ENCODE results near the gene CENPH.
"Not testable (repeated sequence)": the region's sequence is repeated elsewhere in the genome, so short reads cannot be mapped to it uniquely, and the experiment has no call there.

The CENPH gene

DNA sequence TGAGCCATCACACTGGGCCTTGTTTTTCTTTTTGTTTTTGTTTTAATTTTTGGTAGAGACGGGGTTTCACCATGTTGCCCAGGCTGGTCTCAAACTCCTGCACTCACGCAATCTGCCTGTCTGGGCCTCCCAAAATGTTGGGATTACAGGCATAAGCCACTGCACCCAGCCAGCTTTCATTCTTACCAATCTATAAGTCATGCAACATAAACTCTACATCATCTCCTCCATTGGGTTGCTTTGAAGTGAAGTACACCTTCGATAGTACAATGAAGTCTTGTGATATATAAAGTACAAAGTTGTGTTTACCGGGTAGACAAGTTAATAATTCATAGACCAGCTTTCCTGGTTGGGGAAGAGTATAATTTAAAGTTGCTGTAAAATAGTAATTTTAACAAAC lies 36.5 kb downstream of the CENPH start:
- no peak for TF ChIP-seq CTCF (IDR thresholded peaks at IDR 0.05)
- Histone ChIP-seq H3K27ac (no peak overlapping the region), H3K4me3 (no peak overlapping the region)
- DNase-seq (ENCODE audit: low spot score), result no peak

- TF ChIP-seq CTCF (IDR thresholded peaks at IDR 0.05), result no peak
- no peak overlapping the region for H3K27ac ChIP-seq
- no peak for DNase-seq (ENCODE audit: low spot score)
- no peak overlapping the region for H3K4me3 ChIP-seq
Measured at GRCh38 chr5:69230181-69230580, 40.8 kb downstream of the CENPH start.

GRCh38 chr5:69231281-69231680 lies 41.9 kb downstream of the CENPH start:
- Histone ChIP-seq H3K4me3 (no peak overlapping the region), H3K27ac (no peak overlapping the region)
- no peak for DNase-seq (ENCODE audit: low spot score)
- no peak for TF ChIP-seq CTCF (IDR thresholded peaks at IDR 0.05)

GRCh38 chr5:69231851-69232250 lies 42.5 kb downstream of the CENPH start:
- H3K27ac ChIP-seq, result no peak overlapping the region
- TF ChIP-seq CTCF (IDR thresholded peaks at IDR 0.05), result no peak
- H3K4me3 ChIP-seq, result no peak overlapping the region
- DNase-seq (ENCODE audit: low spot score), result no peak

GRCh38 chr5:69234457-69235268 lies 45.3 kb downstream of the CENPH start, which contains the start of gene CDK7:
Gene CDK7 (plus strand): TSS chr5:69234886. CDS start chr5:69234976, 90 bp downstream.
- peak within 1 kb of the TSS; percentile 66 to 89 for H3K27ac ChIP-seq
- TF ChIP-seq CTCF (IDR thresholded peaks at IDR 0.05), result no peak
- peak; percentile 96 for DNase-seq (ENCODE audit: low spot score)
- H3K4me3 ChIP-seq, result peak within 1 kb of the TSS; percentile 93

DNA sequence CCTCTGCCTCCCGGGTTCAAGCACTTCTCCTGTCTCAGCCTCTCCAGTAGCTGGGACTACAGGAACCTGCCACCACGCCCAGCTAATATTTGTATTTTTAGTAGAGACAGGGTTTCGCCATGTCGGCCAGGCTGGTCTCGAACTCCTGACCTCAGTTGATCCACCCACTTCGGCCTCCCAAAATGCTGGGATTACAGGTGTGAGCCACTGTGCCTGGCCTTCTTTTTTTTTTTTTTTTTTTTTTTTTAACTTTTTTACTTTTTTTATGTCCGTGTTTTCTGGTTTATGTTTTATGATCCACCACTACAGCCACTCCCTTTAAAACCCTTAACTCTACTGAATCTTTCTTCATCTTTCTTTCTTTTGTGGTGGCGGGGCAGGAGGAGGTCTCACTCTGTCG lies 47.4 kb downstream of the CENPH start:
- DNase-seq (ENCODE audit: low spot score); H3K4me3 ChIP-seq; H3K27ac ChIP-seq: not testable (repeated sequence)

DNA sequence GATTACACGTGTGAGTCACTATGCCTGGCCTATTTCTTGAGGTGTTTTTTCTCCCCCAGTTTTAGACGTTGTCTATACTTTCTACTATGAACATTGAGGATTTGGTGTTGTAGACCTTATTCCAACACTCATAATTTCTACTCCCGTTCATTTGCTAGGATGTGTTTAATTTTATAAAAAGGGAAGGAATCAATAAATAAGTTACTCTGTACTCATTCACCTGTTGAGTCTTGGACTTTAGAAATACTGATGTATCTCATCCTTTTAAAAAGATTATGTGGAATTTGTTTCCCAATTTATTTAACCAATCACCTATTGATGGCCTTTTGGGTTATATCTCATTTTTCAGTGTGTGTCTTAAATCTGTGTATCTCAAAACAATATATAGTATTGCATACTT lies 48.5 kb downstream of the CENPH start:
- DNase-seq (ENCODE audit: low spot score), result no peak
- Histone ChIP-seq H3K27ac (no peak overlapping the region), H3K4me3 (no peak overlapping the region)
- no peak for TF ChIP-seq CTCF (IDR thresholded peaks at IDR 0.05)

Data from coronary artery (tissue), 2 donors.